HFF-Myc (cell line): ENCODE data around the gene PSMA4.
"Not testable (repeated sequence)": the region's sequence is repeated elsewhere in the genome, so short reads cannot be mapped to it uniquely, and the experiment has no call there.

ENCODE experiments used
- DNase-seq: peaks from one replicate; pipeline ENCODE4 v3.0.0-alpha.2; 2011; ENCODE audit warnings: low read depth; ENCODE audit errors: extremely low read depth
- H3K4me3 ChIP-seq: replicated peaks from 2 replicates; pipeline ENCODE4 v1.5.1; 2011; ENCODE audit warnings: low read depth, mild to moderate bottlenecking, control low read depth, low read length
- CTCF ChIP-seq: IDR thresholded peaks from 2 replicates; pipeline ENCODE4 v1.5.1; 2012; ENCODE audit warnings: mild to moderate bottlenecking, low read depth, low read length, control low read depth; ENCODE audit errors: missing control alignments

Gene PSMA4

GRCh38 chr15:78550194-78550593, 9.9 kb downstream of the PSMA4 start:
- no peak for TF ChIP-seq CTCF
- no peak for DNase-seq
- no peak overlapping the region for H3K4me3 ChIP-seq

GRCh38 chr15:78550815-78551214, 10.6 kb downstream of the PSMA4 start:
- H3K4me3 ChIP-seq: no peak overlapping the region
- DNase-seq: no peak
- no peak for TF ChIP-seq CTCF

- no peak overlapping the region for H3K4me3 ChIP-seq
- no peak for DNase-seq
- TF ChIP-seq CTCF: no peak
Observed at GRCh38 chr15:78551902-78552301, 11.7 kb downstream of the PSMA4 start.

GRCh38 chr15:78552597-78552996, 12.4 kb downstream of the PSMA4 start:
- no peak for TF ChIP-seq CTCF
- no peak for DNase-seq
- no peak overlapping the region for H3K4me3 ChIP-seq

- not testable (repeated sequence) for H3K4me3 ChIP-seq, DNase-seq
Observed at GRCh38 chr15:78560201-78560600, 20.0 kb downstream of the PSMA4 start.

- no peak for DNase-seq
- no peak overlapping the region for H3K4me3 ChIP-seq
- TF ChIP-seq CTCF: no peak
Observed at GRCh38 chr15:78561490-78561889, 21.2 kb downstream of the PSMA4 start.

- H3K4me3 ChIP-seq: no peak overlapping the region
- no peak for TF ChIP-seq CTCF
- DNase-seq: no peak
Observed at GRCh38 chr15:78563092-78563491, 22.8 kb downstream of the PSMA4 start.
